Measurements from ENCODE around the gene LTBP1.
"Not testable (repeated sequence)": the region's sequence is repeated elsewhere in the genome, so short reads cannot be mapped to it uniquely, and the experiment has no call there.

Gene LTBP1

DNA sequence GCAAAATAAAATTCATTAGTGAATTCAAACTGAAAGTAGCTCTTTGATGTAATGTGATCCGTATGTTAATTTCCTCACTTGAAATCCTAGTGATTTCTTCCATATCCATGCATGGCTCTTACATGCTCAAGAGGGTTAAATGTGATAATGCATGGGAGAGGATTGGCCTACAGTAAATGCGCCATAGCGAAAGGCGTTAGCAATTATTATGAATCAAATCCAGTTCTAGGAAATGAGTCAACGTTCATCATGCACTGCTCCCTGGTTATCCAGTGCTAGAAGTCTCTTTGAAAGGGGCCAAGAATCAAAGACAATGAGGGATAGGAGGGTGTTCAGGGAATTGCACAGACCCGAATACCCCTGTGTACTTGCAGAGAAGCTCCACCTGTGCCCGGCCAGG lies 428.3 kb downstream of the LTBP1 start:
- no peak for ATAC-seq
- no peaks in the 10 kb centered on the region for H3K4me1 Mint-ChIP-seq
- H3K9me3 Mint-ChIP-seq, result no peaks in the 10 kb centered on the region
- no peaks in the 10 kb centered on the region for H3K27me3 Mint-ChIP-seq
- H3K36me3 Mint-ChIP-seq, result no peaks in the 10 kb centered on the region
- H3K27ac Mint-ChIP-seq, result no peak overlapping the region
- H3K4me3 Mint-ChIP-seq, result no peak overlapping the region

DNA sequence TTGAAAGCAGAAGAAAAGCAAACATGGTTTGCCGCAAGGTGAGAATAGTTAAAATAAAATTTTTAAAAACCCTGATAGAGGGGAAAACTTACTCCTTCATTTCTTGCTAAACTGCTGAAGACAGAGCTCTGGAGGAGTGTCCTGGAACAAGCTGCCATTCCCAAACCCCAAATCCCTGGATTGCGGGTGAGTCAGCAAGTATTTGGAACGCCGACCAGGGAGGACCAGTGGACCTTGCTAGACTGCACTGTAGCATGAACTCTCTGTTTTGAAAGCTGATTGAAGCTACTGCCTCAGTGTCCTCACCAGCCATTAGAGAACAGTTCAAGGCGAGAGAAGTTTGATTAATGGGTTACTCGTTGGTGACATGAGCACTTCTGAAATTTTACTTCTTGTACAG lies 430.3 kb downstream of the LTBP1 start:
- no peaks in the 10 kb centered on the region for H3K9me3 Mint-ChIP-seq
- H3K27me3 Mint-ChIP-seq, result no peaks in the 10 kb centered on the region
- H3K36me3 Mint-ChIP-seq, result no peaks in the 10 kb centered on the region
- ATAC-seq, result no peak
- H3K27ac Mint-ChIP-seq, result no peak overlapping the region
- peaks cover 10% of the 10 kb centered on the region for H3K4me1 Mint-ChIP-seq
- H3K4me3 Mint-ChIP-seq, result no peak overlapping the region

DNA sequence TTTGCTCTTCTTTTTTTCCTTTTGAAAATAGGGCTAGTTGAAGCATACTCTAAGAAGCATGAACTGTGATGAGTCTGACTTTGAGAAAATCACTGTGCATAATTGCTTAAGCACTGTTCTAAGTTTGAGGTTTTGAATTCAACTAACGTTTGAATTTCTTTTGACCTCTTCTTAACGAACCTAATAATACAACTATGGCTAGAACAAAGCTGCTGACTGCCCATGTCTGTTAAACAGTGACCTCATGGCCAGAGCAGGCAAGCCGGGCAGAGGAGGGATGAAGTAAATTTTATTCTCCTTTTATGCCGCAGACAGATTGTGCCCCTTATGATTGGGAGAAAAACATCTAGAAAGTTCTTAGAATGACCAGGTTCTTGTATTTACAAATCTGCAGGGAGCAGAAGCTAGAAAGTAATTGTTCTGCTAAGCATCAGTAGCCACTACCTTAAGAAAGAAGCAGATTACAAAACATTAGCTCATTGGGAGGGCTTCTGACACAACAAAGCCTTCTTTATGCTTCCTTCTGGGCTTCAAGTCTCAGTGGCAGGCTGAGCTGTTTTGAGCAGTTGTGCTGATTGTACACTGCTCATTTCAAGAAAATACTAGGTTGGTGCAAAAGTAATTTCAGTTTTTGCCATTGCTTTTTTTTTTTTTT lies 431.9 kb downstream of the LTBP1 start:
- ATAC-seq, result no peak
- no peaks in the 10 kb centered on the region for H3K9me3 Mint-ChIP-seq
- H3K36me3 Mint-ChIP-seq, result no peaks in the 10 kb centered on the region
- H3K27ac Mint-ChIP-seq, result no peak overlapping the region
- peaks cover 10% of the 10 kb centered on the region for H3K4me1 Mint-ChIP-seq
- H3K27me3 Mint-ChIP-seq, result peaks cover 6% of the 10 kb centered on the region
- H3K4me3 Mint-ChIP-seq, result no peak overlapping the region

GRCh38 chr2:33380001-33380609 lies 433.4 kb downstream of the LTBP1 start:
- H3K27ac Mint-ChIP-seq, result no peak overlapping the region

GRCh38 chr2:33380719-33381118 lies 434.0 kb downstream of the LTBP1 start:
- Mint-ChIP-seq H3K27me3 (peaks cover 16% of the 10 kb centered on the region), H3K4me3 (no peak overlapping the region), H3K4me1 (peaks cover 10% of the 10 kb centered on the region), H3K9me3 (no peaks in the 10 kb centered on the region), H3K36me3 (no peaks in the 10 kb centered on the region), H3K27ac (no peak overlapping the region)
- ATAC-seq, result no peak

More at GRCh38 chr2:33380001-33380609, 433.4 kb downstream of the LTBP1 start:
- H3K9me3 Mint-ChIP-seq, result no peaks in the 10 kb centered on the region
- peaks cover 16% of the 10 kb centered on the region for H3K27me3 Mint-ChIP-seq
- peaks cover 10% of the 10 kb centered on the region for H3K4me1 Mint-ChIP-seq
- ATAC-seq, result no peak
- no peaks in the 10 kb centered on the region for H3K36me3 Mint-ChIP-seq
- no peak overlapping the region for H3K4me3 Mint-ChIP-seq

DNA sequence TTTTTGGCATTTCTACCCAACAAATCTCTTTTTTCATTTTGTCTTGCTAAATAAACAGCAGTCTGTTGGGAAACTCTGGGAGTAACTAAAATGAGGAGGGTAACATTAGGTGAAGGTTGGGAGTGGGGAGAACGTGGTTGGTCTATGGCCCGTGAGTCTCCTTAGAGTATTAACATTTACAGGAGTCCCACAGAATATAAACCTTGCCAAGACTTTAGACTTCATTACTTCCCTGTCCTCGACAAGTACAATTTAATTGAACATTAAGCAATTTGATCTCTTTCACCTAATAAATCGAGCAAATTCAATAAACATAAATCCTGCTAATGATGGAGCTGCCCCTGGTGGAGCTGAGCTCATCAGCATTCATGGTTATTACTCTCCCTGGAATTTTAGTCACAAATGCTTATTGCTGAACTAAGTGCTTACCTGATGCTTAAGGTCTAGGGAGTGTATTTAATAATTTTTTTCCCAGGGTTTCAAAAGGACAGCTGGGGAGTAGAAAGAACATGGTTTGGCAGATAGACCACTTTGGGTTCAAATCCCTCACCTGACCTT lies 434.6 kb downstream of the LTBP1 start:
- peaks cover 16% of the 10 kb centered on the region for H3K27me3 Mint-ChIP-seq
- H3K27ac Mint-ChIP-seq, result no peak overlapping the region
- H3K9me3 Mint-ChIP-seq, result no peaks in the 10 kb centered on the region
- no peak overlapping the region for H3K4me3 Mint-ChIP-seq
- H3K4me1 Mint-ChIP-seq, result peaks cover 10% of the 10 kb centered on the region
- no peak for ATAC-seq
- H3K36me3 Mint-ChIP-seq, result no peaks in the 10 kb centered on the region

GRCh38 chr2:33383855-33384598 lies 437.3 kb downstream of the LTBP1 start:
- Mint-ChIP-seq H3K27me3 (peaks cover 16% of the 10 kb centered on the region), H3K36me3 (no peaks in the 10 kb centered on the region), H3K4me1 (peaks cover 10% of the 10 kb centered on the region), H3K4me3 (no peak overlapping the region), H3K9me3 (no peaks in the 10 kb centered on the region), H3K27ac (no peak overlapping the region)
- no peak for ATAC-seq

GRCh38 chr2:33384599-33384961 lies 437.8 kb downstream of the LTBP1 start:
- no peak for ATAC-seq
- H3K27ac Mint-ChIP-seq, result no peak overlapping the region
- peaks cover 10% of the 10 kb centered on the region for H3K4me1 Mint-ChIP-seq
- no peak overlapping the region for H3K4me3 Mint-ChIP-seq
- no peaks in the 10 kb centered on the region for H3K36me3 Mint-ChIP-seq
- peaks cover 16% of the 10 kb centered on the region for H3K27me3 Mint-ChIP-seq
- no peaks in the 10 kb centered on the region for H3K9me3 Mint-ChIP-seq

DNA sequence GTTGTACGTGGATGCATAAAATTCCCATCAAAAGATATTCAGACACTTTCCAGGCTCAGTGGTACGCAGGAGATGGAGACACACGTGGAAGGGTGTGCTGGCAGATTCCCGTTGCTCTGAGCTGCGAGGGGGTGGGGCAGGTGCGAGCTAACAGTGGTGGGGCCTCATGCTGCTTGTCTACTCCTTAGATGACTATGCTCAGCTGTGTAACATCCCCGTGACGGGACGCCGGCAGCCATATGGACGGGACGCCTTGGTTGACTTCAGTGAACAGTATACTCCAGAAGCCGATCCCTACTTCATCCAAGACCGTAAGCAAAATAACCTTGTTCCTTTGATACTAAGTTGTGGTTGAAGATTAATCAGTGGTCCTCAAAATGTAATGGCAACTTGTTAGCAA lies 442.2 kb downstream of the LTBP1 start:
- H3K4me3 Mint-ChIP-seq, result no peak overlapping the region
- no peaks in the 10 kb centered on the region for H3K4me1 Mint-ChIP-seq
- H3K27me3 Mint-ChIP-seq, result peaks cover 7% of the 10 kb centered on the region
- ATAC-seq, result no peak
- no peak overlapping the region for H3K27ac Mint-ChIP-seq
- no peaks in the 10 kb centered on the region for H3K36me3 Mint-ChIP-seq
- no peaks in the 10 kb centered on the region for H3K9me3 Mint-ChIP-seq

DNA sequence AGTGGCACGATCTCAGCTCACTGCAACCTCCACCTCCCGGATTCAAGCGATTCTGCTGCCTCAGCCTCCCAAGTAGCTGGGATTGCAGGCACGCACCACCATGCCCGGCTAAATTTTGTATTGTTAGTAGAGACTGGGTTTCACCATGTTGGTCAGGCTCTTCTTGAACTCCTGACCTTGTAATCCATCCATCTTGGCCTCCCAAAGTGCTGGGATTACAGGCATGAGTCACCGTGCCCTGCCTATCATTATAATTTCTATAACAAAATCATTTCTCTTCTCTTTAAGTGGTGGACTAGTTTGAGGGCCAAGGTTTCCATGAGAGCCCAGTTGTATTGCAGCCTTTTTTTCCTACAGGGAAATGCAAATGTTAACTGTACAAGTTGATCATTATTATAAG lies 442.9 kb downstream of the LTBP1 start:
- not testable (repeated sequence) for H3K36me3 Mint-ChIP-seq, H3K9me3 Mint-ChIP-seq, H3K27ac Mint-ChIP-seq, ATAC-seq, H3K4me3 Mint-ChIP-seq, H3K4me1 Mint-ChIP-seq, H3K27me3 Mint-ChIP-seq

- no peaks in the 10 kb centered on the region for H3K4me1 Mint-ChIP-seq
- no peaks in the 10 kb centered on the region for H3K36me3 Mint-ChIP-seq
- no peaks in the 10 kb centered on the region for H3K27me3 Mint-ChIP-seq
- no peak for ATAC-seq
- H3K27ac Mint-ChIP-seq, result no peak overlapping the region
- H3K9me3 Mint-ChIP-seq, result peaks cover 5% of the 10 kb centered on the region
- no peak overlapping the region for H3K4me3 Mint-ChIP-seq
These were observed 444.9 kb downstream of the LTBP1 start for GRCh38 chr2:33391529-33392255.

DNA sequence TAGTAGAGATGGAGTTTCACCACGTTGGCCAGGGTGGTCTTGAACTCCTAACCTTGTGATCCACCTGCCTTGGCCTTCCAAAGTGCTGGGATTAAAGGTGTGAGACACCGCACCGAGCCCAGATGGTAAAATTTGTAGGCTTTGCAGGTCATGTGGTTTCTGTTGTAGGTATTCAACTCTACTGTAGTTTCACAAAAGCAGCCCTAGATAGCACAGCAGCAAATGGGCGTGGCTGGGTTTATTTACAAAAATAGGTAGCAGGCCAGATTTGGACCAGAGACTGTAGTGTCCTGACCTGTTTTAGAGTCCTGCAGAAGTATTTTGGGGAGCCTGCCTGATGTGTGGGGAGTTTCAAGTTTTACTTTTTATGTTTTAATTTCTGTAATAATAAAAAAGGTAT lies 445.6 kb downstream of the LTBP1 start:
- no peaks in the 10 kb centered on the region for H3K27me3 Mint-ChIP-seq
- no peak for ATAC-seq
- peaks cover 5% of the 10 kb centered on the region for H3K9me3 Mint-ChIP-seq
- H3K27ac Mint-ChIP-seq, result no peak overlapping the region
- H3K4me3 Mint-ChIP-seq, result no peak overlapping the region
- H3K4me1 Mint-ChIP-seq, result no peaks in the 10 kb centered on the region
- no peaks in the 10 kb centered on the region for H3K36me3 Mint-ChIP-seq

- no peak for ATAC-seq
- Mint-ChIP-seq H3K36me3 (no peaks in the 10 kb centered on the region), H3K27me3 (no peaks in the 10 kb centered on the region), H3K4me3 (no peak overlapping the region), H3K9me3 (peaks cover 5% of the 10 kb centered on the region), H3K27ac (no peak overlapping the region), H3K4me1 (no peaks in the 10 kb centered on the region)
These were observed 448.3 kb downstream of the LTBP1 start for GRCh38 chr2:33395034-33395433.

- Mint-ChIP-seq H3K4me3 (no peak overlapping the region), H3K27me3 (no peaks in the 10 kb centered on the region), H3K9me3 (peaks cover 5% of the 10 kb centered on the region), H3K4me1 (no peaks in the 10 kb centered on the region), H3K27ac (no peak overlapping the region), H3K36me3 (no peaks in the 10 kb centered on the region)
- ATAC-seq, result no peak
These were observed 449.0 kb downstream of the LTBP1 start for GRCh38 chr2:33395655-33396249.

DNA sequence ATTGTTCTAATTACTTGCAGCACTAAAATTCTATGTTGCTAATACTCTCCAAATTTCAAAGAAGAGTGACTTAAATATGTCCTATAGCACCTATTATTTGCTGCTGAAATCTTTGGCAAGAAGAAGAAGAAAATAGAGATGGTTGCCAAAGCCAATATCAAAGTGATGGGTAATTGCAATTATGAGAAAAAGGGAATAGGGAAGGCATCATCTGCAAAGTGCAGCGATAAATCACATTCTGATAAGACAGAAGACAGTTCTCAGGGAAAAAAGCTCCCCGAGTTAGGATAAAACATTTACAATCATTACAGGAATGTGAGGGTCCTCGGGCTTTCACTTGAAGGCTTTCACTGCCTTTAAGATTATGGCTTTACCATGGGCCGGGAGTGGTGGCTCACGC lies 457.6 kb downstream of the LTBP1 start:
- Mint-ChIP-seq H3K4me3 (no peak overlapping the region), H3K9me3 (peaks cover 9% of the 10 kb centered on the region), H3K36me3 (peaks cover 7% of the 10 kb centered on the region), H3K27me3 (no peaks in the 10 kb centered on the region), H3K4me1 (no peaks in the 10 kb centered on the region), H3K27ac (no peak overlapping the region)
- no peak for ATAC-seq

Measured in stimulated activated memory B cell treated with anti-CD40 and anti-IgM and Interleukin-4, amounts not matched to agents 10 μg/mL and 1 μg/mL and 100 μg/mL, for 72 hours (primary cell).